Activated naive CD4-positive, alpha-beta T cell treated with anti-CD3 and anti-CD28 coated beads, Interleukin-2, amount 50 U/mL, for 24 hours (primary cell): ENCODE data around the gene SEC16B.

Experiments
- H3K27ac Mint-ChIP-seq: one replicate; pipeline ENCODE4 v1.8.0; 2021; ENCODE audit warnings: mild to moderate bottlenecking, mixed read lengths
- H3K27me3 Mint-ChIP-seq: one replicate; pipeline ENCODE4 v1.8.0; 2021; ENCODE audit warnings: mixed read lengths
- H3K36me3 Mint-ChIP-seq: one replicate; pipeline ENCODE4 v1.8.0; 2021; ENCODE audit warnings: mixed read lengths
- H3K4me1 Mint-ChIP-seq: one replicate; pipeline ENCODE4 v1.8.0; 2021; ENCODE audit warnings: mixed read lengths
- H3K4me3 Mint-ChIP-seq: one replicate; pipeline ENCODE4 v1.8.0; 2021; ENCODE audit warnings: mild to moderate bottlenecking, mixed read lengths
- H3K9me3 Mint-ChIP-seq: one replicate; pipeline ENCODE4 v1.8.0; 2021; ENCODE audit warnings: mixed read lengths

The SEC16B gene

GRCh38 chr1:177984761-177985160 lies 14.9 kb upstream of the SEC16B start:
- no peak overlapping the region for H3K4me3 Mint-ChIP-seq
- no peaks in the 10 kb centered on the region for H3K4me1 Mint-ChIP-seq
- no peaks in the 10 kb centered on the region for H3K9me3 Mint-ChIP-seq
- H3K36me3 Mint-ChIP-seq: no peaks in the 10 kb centered on the region
- no peak overlapping the region for H3K27ac Mint-ChIP-seq
- H3K27me3 Mint-ChIP-seq: peaks cover 2% of the 10 kb centered on the region

DNA sequence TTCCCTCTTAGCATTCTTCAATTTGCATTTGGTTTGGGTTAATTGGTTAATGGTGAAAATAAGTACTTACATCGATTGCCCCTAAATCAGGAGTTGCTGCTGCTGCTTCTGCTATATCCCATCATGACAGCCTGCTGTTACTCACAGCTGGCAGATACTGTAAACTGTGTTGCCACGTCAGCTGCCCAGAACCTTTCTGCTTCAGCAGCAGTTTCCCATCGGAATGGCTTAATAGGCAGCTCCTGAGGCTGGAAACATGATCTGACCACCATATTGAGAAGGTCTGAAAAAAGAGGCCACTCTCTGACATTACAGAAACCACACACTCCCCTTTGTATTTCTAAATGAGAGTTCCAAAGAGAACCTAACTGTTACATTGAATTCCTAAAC lies 14.3 kb upstream of the SEC16B start:
- H3K27ac Mint-ChIP-seq: no peak overlapping the region
- no peak overlapping the region for H3K4me3 Mint-ChIP-seq
- H3K27me3 Mint-ChIP-seq: peaks cover 2% of the 10 kb centered on the region

GRCh38 chr1:177983482-177984135 lies 13.8 kb upstream of the SEC16B start:
- H3K4me3 Mint-ChIP-seq: no peak overlapping the region
- peaks cover 2% of the 10 kb centered on the region for H3K27me3 Mint-ChIP-seq
- H3K4me1 Mint-ChIP-seq: no peaks in the 10 kb centered on the region
- H3K36me3 Mint-ChIP-seq: no peaks in the 10 kb centered on the region
- H3K27ac Mint-ChIP-seq: no peak overlapping the region
- no peaks in the 10 kb centered on the region for H3K9me3 Mint-ChIP-seq

More for the DNA sequence above, 14.3 kb upstream of the SEC16B start:
- Mint-ChIP-seq H3K9me3 (no peaks in the 10 kb centered on the region), H3K36me3 (no peaks in the 10 kb centered on the region), H3K4me1 (no peaks in the 10 kb centered on the region)

- Mint-ChIP-seq H3K4me3 (no peak overlapping the region), H3K27ac (no peak overlapping the region), H3K36me3 (no peaks in the 10 kb centered on the region), H3K9me3 (no peaks in the 10 kb centered on the region), H3K27me3 (peaks cover 2% of the 10 kb centered on the region), H3K4me1 (no peaks in the 10 kb centered on the region)
Observed at GRCh38 chr1:177983077-177983476, 13.2 kb upstream of the SEC16B start.

DNA sequence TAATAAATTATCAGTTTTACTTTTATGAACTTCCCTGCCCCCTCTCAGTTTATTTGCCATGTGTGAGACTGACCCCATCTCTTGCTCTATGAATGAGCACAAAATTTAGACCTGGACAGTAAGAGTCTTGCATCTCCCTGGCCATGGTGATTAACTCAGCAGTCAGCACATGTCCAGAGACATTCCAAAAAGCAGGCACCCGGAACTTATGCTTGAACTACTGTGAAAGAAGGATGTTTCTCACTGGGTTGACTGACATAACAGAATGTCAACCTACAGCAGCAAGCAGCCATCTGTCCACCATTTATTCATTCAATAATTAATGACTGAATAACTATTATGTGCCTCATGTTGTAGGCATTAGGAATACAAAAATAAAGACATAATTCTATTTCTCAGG lies 11.3 kb upstream of the SEC16B start:
- Mint-ChIP-seq H3K4me3 (no peak overlapping the region), H3K36me3 (no peaks in the 10 kb centered on the region), H3K4me1 (no peaks in the 10 kb centered on the region), H3K9me3 (no peaks in the 10 kb centered on the region), H3K27me3 (peaks cover 2% of the 10 kb centered on the region), H3K27ac (no peak overlapping the region)

DNA sequence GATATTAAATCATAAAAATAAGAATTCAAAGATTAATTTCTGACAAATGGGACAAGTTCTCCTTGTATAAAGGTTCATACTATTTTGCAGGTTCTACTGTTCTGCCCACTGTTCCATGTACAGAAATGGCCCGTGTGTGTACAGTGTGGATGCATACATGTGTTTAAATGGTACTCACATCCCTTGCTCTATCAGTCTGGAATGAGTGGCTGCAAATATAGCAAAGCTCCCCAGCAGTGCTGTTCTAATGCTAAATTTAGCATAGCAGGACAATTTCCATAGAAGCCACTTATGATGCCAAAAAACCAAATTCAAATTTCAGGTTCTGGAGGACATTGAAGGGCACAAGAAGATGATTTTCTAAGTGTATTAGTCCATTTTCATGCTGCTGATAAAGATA lies 9.4 kb upstream of the SEC16B start:
- H3K27ac Mint-ChIP-seq: no peak overlapping the region
- no peaks in the 10 kb centered on the region for H3K4me1 Mint-ChIP-seq
- H3K27me3 Mint-ChIP-seq: peaks cover under 1% of the 10 kb centered on the region
- no peaks in the 10 kb centered on the region for H3K36me3 Mint-ChIP-seq
- no peaks in the 10 kb centered on the region for H3K9me3 Mint-ChIP-seq
- H3K4me3 Mint-ChIP-seq: no peak overlapping the region

DNA sequence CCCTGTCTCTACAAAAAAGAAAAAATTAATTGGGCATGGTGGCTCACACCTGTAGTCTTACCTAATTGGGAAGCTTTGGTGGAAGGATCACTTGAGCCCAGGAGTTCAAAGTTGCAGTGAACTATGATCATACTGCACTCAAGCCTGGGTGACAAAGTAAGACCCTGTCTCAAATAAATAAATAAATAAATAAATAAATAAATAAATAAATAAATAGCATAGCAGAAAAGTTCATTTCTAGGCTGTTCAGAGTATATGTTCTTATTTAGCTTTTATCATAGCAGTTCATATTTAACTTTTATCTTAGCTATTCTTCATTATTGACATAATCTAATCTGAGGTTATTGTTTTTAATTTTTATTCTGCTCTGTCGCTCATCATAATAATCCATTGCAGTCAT lies 8.7 kb upstream of the SEC16B start:
- H3K27me3 Mint-ChIP-seq: no peaks in the 10 kb centered on the region
- no peaks in the 10 kb centered on the region for H3K9me3 Mint-ChIP-seq
- H3K4me1 Mint-ChIP-seq: no peaks in the 10 kb centered on the region
- H3K36me3 Mint-ChIP-seq: no peaks in the 10 kb centered on the region
- H3K27ac Mint-ChIP-seq: no peak overlapping the region
- no peak overlapping the region for H3K4me3 Mint-ChIP-seq

DNA sequence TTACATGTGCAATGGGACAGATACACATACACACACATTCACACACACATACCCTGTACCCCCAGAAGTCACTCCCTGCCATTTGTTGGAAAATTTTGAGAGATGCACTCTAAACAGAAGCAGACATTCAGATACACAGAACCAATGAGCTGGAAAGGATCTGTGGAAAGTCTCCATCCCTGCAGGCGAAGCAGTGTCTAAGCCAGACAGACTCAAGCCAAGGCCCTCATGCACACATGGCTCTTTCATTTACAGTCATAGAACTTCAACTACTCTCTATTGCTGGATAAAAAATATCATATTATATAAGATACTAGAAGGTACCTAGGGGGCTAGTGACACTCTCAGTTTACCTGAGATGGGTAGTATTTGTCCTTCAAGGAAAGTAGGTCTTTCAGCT lies 7.3 kb upstream of the SEC16B start:
- no peaks in the 10 kb centered on the region for H3K27me3 Mint-ChIP-seq
- no peaks in the 10 kb centered on the region for H3K36me3 Mint-ChIP-seq
- no peaks in the 10 kb centered on the region for H3K4me1 Mint-ChIP-seq
- no peak overlapping the region for H3K27ac Mint-ChIP-seq
- H3K9me3 Mint-ChIP-seq: no peaks in the 10 kb centered on the region
- no peak overlapping the region for H3K4me3 Mint-ChIP-seq

DNA sequence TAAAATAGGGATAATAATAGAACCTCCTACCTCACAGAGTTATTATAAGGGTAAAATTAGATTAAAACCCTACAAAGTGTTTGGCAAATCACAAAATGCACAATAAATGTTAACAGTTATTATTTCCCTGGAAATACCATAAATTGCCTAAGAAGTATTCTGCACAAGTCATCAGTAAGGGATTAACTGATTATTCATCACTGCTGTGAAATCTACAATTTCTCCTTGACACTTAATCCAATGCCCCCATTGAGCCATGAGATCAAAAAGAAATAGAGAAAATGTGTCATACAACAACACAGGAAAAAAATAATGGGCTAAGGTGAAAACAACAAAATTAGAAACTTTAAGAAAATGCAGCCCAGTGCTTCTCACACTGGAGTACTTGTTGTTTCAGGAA lies 6.7 kb upstream of the SEC16B start:
- no peak overlapping the region for H3K27ac Mint-ChIP-seq
- no peaks in the 10 kb centered on the region for H3K4me1 Mint-ChIP-seq
- no peaks in the 10 kb centered on the region for H3K9me3 Mint-ChIP-seq
- H3K27me3 Mint-ChIP-seq: no peaks in the 10 kb centered on the region
- no peaks in the 10 kb centered on the region for H3K36me3 Mint-ChIP-seq
- H3K4me3 Mint-ChIP-seq: no peak overlapping the region

- no peaks in the 10 kb centered on the region for H3K36me3 Mint-ChIP-seq
- no peak overlapping the region for H3K27ac Mint-ChIP-seq
- no peaks in the 10 kb centered on the region for H3K9me3 Mint-ChIP-seq
- H3K4me3 Mint-ChIP-seq: no peak overlapping the region
- H3K4me1 Mint-ChIP-seq: no peaks in the 10 kb centered on the region
- H3K27me3 Mint-ChIP-seq: no peaks in the 10 kb centered on the region
Observed at GRCh38 chr1:177975588-177976495, 6.0 kb upstream of the SEC16B start.

DNA sequence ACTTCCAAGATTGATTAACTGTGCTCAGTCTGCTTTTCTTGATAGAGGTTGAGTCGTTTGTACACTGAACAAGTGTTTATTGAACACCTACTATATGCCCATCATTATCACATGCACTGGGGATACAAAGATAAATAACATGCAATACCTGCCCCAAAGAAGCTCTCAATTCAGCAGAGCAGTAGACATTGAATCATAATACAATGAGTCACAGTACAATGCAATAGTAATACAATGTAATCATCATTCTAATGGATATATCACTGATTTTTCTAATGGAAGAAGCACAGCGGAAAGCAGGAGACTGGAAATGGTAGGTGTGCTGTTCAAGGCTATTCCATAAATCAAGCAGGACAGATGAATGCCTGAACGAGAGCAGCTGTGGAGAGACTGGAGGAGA lies 3.7 kb upstream of the SEC16B start:
- no peaks in the 10 kb centered on the region for H3K9me3 Mint-ChIP-seq

GRCh38 chr1:177969109-177969508 lies 749 bp downstream of the SEC16B start:
- no peak overlapping the region for H3K27ac Mint-ChIP-seq
- no peaks in the 10 kb centered on the region for H3K4me1 Mint-ChIP-seq
- H3K9me3 Mint-ChIP-seq: no peaks in the 10 kb centered on the region
- no peak overlapping the region for H3K4me3 Mint-ChIP-seq
- no peaks in the 10 kb centered on the region for H3K27me3 Mint-ChIP-seq
- H3K36me3 Mint-ChIP-seq: no peaks in the 10 kb centered on the region

More for the DNA sequence above, 3.7 kb upstream of the SEC16B start:
- H3K36me3 Mint-ChIP-seq: no peaks in the 10 kb centered on the region
- H3K27me3 Mint-ChIP-seq: no peaks in the 10 kb centered on the region
- no peak overlapping the region for H3K4me3 Mint-ChIP-seq
- H3K4me1 Mint-ChIP-seq: no peaks in the 10 kb centered on the region
- no peak overlapping the region for H3K27ac Mint-ChIP-seq

- no peaks in the 10 kb centered on the region for H3K9me3 Mint-ChIP-seq
- no peak overlapping the region for H3K27ac Mint-ChIP-seq
- H3K36me3 Mint-ChIP-seq: no peaks in the 10 kb centered on the region
- H3K4me3 Mint-ChIP-seq: no peak overlapping the region
- no peaks in the 10 kb centered on the region for H3K27me3 Mint-ChIP-seq
- H3K4me1 Mint-ChIP-seq: no peaks in the 10 kb centered on the region
Observed at GRCh38 chr1:177966199-177966598, 3.7 kb downstream of the SEC16B start.

GRCh38 chr1:177965293-177965692 lies 4.6 kb downstream of the SEC16B start:
- Mint-ChIP-seq H3K27me3 (no peaks in the 10 kb centered on the region), H3K27ac (no peak overlapping the region), H3K36me3 (no peaks in the 10 kb centered on the region), H3K4me1 (no peaks in the 10 kb centered on the region), H3K9me3 (no peaks in the 10 kb centered on the region), H3K4me3 (no peak overlapping the region)

DNA sequence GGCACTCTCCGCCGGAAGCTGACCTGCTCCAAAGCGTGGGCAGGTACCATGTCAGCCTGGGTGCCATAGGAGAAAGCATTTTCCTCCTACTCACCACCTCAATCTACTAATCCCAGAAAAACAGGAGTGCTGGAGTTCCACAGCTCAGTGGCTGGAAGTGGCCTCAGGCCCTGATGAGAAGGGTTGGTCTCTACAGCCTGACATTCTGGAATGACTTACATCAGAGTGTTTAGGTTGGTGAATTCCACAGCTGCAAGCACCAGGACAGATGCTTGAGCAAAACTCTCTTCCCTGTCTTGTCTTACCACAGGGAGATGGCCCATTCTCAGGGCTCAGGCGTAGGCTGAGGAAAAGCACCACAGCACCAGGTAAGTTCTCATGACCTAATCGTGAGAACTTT lies 5.5 kb downstream of the SEC16B start:
- Mint-ChIP-seq H3K27me3 (no peaks in the 10 kb centered on the region), H3K4me1 (no peaks in the 10 kb centered on the region), H3K27ac (no peak overlapping the region), H3K4me3 (no peak overlapping the region), H3K36me3 (no peaks in the 10 kb centered on the region), H3K9me3 (no peaks in the 10 kb centered on the region)

DNA sequence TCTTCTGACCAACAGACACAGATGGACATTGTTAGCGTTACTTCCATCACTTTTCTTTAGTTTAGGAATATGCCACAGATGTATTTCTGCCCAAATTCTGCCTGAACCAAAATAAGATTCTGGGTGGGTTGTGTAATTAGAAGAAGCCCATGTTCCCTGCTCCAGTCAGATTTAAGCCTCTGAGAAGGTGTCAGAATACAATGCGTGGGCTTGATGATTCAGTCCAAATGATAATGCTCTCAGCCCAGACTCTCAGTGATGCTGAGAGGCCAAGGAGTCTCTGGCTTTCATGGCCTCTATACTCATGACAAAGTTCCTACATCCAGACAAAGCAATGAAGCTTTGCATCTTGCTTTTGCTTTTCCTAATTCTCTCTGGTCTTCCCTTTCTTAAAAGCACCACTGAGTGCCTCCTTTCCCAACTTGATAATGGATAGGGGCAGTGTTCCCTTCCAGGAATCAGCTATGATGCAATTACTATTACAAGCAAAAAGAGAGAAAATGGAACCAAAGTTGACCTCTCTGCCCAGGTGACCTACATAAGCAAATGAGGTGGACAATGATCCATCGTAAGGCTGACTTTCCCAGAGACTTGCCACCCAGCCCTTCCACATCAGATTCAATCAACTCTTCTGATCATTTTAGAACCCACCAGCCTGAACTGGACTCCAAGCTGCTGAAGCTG lies 8.8 kb downstream of the SEC16B start:
- Mint-ChIP-seq H3K4me1 (no peaks in the 10 kb centered on the region), H3K27me3 (peaks cover 1% of the 10 kb centered on the region), H3K9me3 (no peaks in the 10 kb centered on the region), H3K27ac (no peak overlapping the region), H3K36me3 (no peaks in the 10 kb centered on the region), H3K4me3 (no peak overlapping the region)
